GM23338 (cell line): ENCODE measurements around the gene ULK4.

Source experiments
- EZH2 ChIP-seq: fragments of 200-600 bp; sonication (generic); IDR thresholded peaks from one replicate; pipeline ENCODE4 v1.8.0; 2017; ENCODE audit warnings: antibody characterized with exemption, mild to moderate bottlenecking, low read depth; ENCODE audit not compliant: unreplicated experiment
- EZH2phosphoT487 ChIP-seq: fragments of 200-600 bp; sonication (generic); IDR thresholded peaks from one replicate; pipeline ENCODE4 v1.8.1; 2018; ENCODE audit warnings: antibody characterized with exemption; ENCODE audit not compliant: unreplicated experiment
- JUNB ChIP-seq: IDR thresholded peaks from one replicate; pipeline ENCODE4 v1.6.1; 2016; ENCODE audit warnings: antibody characterized with exemption; ENCODE audit not compliant: unreplicated experiment
- POLR2AphosphoS5 ChIP-seq: IDR thresholded peaks from 2 replicates; pipeline ENCODE4 v1.6.1; 2016; ENCODE audit warnings: antibody characterized with exemption, low read depth
- ZNF331 ChIP-seq: fragments of 250-450 bp; sonication (Bioruptor Pico); IDR thresholded peaks from 2 replicates; pipeline ENCODE4 v1.5.0; 2020; ENCODE audit warnings: low read depth, mild to moderate bottlenecking, moderate library complexity
- TF ChIP-seq, protein P1 (sequence below), 2 experiments: fragments of 200-600 bp in 1 of 2; sonication (generic) in 1 of 2; conservative IDR thresholded peaks; 2 replicates each; pipeline versions ENCODE4 v1.5.1 to v1.6.1; 2016 to 2017; ENCODE audit warnings: antibody characterized with exemption in 2 of 2, low read depth in 2 of 2, mild to moderate bottlenecking in 2 of 2, moderate library complexity in 1 of 2
- TF ChIP-seq, protein P2 (sequence below): IDR thresholded peaks from one replicate; pipeline ENCODE4 v1.6.1; 2018; ENCODE audit warnings: antibody characterized with exemption; ENCODE audit not compliant: unreplicated experiment

DNA sequence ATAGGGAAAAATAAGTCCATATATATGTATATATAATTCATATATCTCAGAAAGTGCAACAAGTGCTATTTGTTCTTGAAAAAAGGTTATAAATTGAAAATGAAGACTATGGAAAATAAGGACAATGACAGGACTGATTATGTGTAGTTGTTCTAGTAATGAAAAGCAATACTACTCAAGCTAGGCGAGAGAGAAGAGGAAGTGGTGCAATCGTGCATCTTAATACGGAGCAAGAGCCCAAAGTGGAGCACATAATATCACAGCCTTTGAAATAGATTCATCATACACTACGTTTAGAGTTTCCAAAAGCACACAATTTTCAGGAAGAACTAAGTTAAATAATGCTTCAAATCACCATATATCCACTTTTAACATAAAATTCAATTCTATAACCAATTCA, 87.9 kb downstream of the ULK4 start:
- TF ChIP-seq EZH2 (no peak), EZH2phosphoT487 (no peak), JUNB (no peak), POLR2AphosphoS5 (no peak), ZNF331 (no peak)
- TF ChIP-seq, protein P1, sequence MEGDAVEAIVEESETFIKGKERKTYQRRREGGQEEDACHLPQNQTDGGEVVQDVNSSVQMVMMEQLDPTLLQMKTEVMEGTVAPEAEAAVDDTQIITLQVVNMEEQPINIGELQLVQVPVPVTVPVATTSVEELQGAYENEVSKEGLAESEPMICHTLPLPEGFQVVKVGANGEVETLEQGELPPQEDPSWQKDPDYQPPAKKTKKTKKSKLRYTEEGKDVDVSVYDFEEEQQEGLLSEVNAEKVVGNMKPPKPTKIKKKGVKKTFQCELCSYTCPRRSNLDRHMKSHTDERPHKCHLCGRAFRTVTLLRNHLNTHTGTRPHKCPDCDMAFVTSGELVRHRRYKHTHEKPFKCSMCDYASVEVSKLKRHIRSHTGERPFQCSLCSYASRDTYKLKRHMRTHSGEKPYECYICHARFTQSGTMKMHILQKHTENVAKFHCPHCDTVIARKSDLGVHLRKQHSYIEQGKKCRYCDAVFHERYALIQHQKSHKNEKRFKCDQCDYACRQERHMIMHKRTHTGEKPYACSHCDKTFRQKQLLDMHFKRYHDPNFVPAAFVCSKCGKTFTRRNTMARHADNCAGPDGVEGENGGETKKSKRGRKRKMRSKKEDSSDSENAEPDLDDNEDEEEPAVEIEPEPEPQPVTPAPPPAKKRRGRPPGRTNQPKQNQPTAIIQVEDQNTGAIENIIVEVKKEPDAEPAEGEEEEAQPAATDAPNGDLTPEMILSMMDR (conservative IDR thresholded peaks at IDR 0.05; ENCODE audit: low read depth in 2 of 2): no peak
- TF ChIP-seq, protein P2, sequence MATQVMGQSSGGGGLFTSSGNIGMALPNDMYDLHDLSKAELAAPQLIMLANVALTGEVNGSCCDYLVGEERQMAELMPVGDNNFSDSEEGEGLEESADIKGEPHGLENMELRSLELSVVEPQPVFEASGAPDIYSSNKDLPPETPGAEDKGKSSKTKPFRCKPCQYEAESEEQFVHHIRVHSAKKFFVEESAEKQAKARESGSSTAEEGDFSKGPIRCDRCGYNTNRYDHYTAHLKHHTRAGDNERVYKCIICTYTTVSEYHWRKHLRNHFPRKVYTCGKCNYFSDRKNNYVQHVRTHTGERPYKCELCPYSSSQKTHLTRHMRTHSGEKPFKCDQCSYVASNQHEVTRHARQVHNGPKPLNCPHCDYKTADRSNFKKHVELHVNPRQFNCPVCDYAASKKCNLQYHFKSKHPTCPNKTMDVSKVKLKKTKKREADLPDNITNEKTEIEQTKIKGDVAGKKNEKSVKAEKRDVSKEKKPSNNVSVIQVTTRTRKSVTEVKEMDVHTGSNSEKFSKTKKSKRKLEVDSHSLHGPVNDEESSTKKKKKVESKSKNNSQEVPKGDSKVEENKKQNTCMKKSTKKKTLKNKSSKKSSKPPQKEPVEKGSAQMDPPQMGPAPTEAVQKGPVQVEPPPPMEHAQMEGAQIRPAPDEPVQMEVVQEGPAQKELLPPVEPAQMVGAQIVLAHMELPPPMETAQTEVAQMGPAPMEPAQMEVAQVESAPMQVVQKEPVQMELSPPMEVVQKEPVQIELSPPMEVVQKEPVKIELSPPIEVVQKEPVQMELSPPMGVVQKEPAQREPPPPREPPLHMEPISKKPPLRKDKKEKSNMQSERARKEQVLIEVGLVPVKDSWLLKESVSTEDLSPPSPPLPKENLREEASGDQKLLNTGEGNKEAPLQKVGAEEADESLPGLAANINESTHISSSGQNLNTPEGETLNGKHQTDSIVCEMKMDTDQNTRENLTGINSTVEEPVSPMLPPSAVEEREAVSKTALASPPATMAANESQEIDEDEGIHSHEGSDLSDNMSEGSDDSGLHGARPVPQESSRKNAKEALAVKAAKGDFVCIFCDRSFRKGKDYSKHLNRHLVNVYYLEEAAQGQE: no peak
